GM12892 (cell line): Measurements from ENCODE around the gene IVNS1ABP.

ENCODE experiments used
- POLR2A ChIP-seq: IDR thresholded peaks from 2 replicates; pipeline ENCODE4 v1.6.1; 2011; ENCODE audit warnings: low read depth, low read length, control low read depth
- POLR2AphosphoS5 ChIP-seq: IDR thresholded peaks from 2 replicates; pipeline ENCODE4 v1.6.1; 2011; ENCODE audit warnings: low read depth, low read length, control low read depth
- TAF1 ChIP-seq: IDR thresholded peaks from 2 replicates; pipeline ENCODE4 v1.6.1; 2011; ENCODE audit warnings: low read depth, mild to moderate bottlenecking, control low read depth, low read length, borderline replicate concordance

DNA sequence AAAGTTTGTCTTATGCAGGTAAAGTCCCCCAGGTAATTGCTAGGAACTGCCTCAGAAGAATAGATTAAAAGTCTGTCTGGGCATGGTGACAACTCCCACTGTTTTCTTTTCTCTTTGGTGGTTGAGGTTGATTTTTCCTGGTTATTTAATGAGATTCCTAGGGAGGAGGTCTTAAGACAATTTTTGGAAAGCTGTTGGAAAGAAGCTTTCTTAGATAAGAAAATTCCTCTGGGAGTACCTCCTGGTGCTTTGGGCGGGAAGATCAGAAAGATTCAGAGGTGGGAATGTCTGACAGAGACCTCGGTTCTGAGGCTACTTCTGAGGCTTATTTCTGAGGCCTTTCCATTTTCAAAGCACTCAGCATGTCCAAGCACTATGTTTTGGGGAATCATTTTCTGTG lies 25.0 kb upstream of the IVNS1ABP start:
- TF ChIP-seq POLR2AphosphoS5 (no peak), TAF1 (no peak), POLR2A (no peak)
